ENCODE results near the gene AZU1. TPM values are rescaled to one million over a fixed set of nuclear protein-coding genes. Genes with fewer than 3 reads are reported as not detected.

AZU1 gene
- total RNA-seq, 4 donors from 2014 or later = 0.40 TPM; not detected in 3

DNA sequence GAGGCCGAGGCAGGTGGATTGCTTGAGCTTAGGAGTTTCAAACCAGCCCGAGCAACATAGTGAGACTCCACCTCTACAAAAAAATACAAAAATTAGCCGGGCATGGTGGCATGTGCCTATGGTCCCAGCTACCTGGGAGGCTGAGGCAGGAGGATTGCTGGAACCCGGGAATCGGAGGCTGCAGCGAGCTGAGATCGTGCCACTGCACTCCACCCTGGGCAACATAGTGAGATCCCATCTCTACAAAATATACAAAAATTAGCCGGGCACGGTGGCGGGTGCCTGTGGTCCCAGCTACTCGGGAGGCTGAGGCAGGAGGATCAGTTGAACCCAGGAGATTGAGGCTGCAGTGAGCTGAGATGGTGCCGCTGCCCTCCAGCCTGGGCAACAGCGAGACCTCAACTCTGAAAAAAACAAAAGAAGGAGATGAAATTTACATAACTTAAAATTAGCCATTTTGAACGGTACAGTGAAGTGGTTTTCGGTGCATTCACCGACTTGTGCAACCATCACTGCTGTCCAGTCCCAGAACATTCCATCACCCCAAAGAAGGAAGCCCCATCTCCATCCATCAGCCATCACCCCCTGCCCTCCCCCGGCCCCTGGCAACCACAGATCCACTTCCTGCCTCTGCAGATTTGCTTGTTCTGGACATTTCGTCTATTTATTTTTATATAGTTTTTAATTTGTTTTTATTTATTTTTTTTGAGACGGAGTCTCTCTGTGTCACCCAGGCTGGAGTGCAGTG lies 1.6 kb upstream of the AZU1 start:
- Histone ChIP-seq H3K27me3 (peaks cover 78% of the 10 kb centered on the region), H3K4me1 (peaks cover 0 to 17% (median 15%) of the 10 kb centered on the region in 3 donors), H3K4me3 (no peak overlapping the region), H3K36me3 (no peaks in the 10 kb centered on the region), H3K9me3 (no peaks in the 10 kb centered on the region), H3K27ac (no peak overlapping the region)
- 62 to 69% methylated on average over 5 to 13 of the region's 19 CpGs for WGBS, 2 donors (ENCODE audit: low coverage in 1 of 2)
- ATAC-seq = no peak
- TF ChIP-seq POLR2AphosphoS5 (IDR thresholded peaks at IDR 0.05) (no peak), POLR2A (IDR thresholded peaks at IDR 0.05) (no peak), EP300 (IDR thresholded peaks at IDR 0.05) (no peak)
- TF ChIP-seq, protein P1, sequence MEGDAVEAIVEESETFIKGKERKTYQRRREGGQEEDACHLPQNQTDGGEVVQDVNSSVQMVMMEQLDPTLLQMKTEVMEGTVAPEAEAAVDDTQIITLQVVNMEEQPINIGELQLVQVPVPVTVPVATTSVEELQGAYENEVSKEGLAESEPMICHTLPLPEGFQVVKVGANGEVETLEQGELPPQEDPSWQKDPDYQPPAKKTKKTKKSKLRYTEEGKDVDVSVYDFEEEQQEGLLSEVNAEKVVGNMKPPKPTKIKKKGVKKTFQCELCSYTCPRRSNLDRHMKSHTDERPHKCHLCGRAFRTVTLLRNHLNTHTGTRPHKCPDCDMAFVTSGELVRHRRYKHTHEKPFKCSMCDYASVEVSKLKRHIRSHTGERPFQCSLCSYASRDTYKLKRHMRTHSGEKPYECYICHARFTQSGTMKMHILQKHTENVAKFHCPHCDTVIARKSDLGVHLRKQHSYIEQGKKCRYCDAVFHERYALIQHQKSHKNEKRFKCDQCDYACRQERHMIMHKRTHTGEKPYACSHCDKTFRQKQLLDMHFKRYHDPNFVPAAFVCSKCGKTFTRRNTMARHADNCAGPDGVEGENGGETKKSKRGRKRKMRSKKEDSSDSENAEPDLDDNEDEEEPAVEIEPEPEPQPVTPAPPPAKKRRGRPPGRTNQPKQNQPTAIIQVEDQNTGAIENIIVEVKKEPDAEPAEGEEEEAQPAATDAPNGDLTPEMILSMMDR (IDR thresholded peaks at IDR 0.05) = no peak

DNA sequence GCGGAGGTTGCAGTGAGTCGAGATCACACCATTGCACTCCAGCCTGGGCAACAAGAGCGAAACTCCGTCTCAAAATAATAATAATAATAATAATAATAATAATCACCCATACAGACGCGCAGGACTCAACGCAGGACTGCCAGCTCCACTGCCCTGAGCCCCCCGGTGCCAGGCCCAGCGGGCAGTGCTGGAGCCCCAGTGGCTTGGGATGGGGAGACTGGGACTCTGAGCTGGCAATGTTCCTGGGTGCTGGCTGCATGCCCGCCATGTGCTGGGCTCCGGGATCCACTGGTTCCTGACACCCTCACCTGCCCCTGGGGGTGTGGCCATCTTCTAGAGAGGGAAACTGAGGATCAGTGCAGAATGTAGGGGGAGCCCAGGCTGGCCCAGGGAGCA lies 325 bp upstream of the AZU1 start:
- TF ChIP-seq, protein P1 (IDR thresholded peaks at IDR 0.05) = no peak
- TF ChIP-seq POLR2A (IDR thresholded peaks at IDR 0.05) (no peak), EP300 (IDR thresholded peaks at IDR 0.05) (no peak), POLR2AphosphoS5 (IDR thresholded peaks at IDR 0.05) (no peak)
- Histone ChIP-seq H3K4me3 (no peak overlapping the region), H3K27ac (no peak overlapping the region), H3K4me1 (peaks cover 0 to 4% (median 2%) of the 10 kb centered on the region in 3 donors), H3K9me3 (no peaks in the 10 kb centered on the region), H3K36me3 (no peaks in the 10 kb centered on the region), H3K27me3 (peaks cover 78% of the 10 kb centered on the region)
- 94 to 96% methylated on average over 7 of the region's 11 CpGs for WGBS, 2 donors (ENCODE audit: low coverage in 1 of 2)
- no peak for ATAC-seq

DNA sequence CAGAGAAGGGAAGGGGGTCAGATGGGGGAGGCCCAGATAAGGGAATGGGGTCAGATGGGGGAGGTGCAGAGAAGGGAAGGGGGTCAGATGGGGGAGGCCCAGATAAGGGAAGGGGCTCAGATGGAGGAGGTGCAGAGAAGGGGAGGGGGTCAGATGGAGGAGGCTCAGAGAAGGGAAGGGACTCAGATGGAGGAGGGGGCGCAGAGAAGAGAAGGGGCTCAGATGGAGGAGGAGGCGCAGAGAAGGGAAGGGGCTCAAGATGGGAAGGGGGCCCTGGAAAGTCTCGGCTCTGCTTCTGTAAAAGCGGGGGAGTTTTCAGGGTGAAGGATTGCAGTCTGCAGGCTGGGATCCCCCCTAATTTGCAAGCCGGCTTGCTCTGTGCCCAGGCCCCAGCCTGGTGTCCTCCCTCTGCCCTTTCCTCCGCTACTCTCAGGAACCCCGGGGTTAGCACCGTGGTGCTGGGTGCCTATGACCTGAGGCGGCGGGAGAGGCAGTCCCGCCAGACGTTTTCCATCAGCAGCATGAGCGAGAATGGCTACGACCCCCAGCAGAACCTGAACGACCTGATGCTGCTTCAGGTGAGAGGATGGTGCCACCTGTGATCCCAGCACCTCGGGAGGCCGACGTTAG lies 1.6 kb downstream of the AZU1 start:
- no peak overlapping the region for H3K4me3 ChIP-seq
- TF ChIP-seq POLR2A (IDR thresholded peaks at IDR 0.05) (no peak), EP300 (IDR thresholded peaks at IDR 0.05) (no peak), POLR2AphosphoS5 (IDR thresholded peaks at IDR 0.05) (no peak)
- TF ChIP-seq, protein P1 (IDR thresholded peaks at IDR 0.05) = no peak
- no peaks in the 10 kb centered on the region for H3K4me1 ChIP-seq
- no peak for ATAC-seq
- 68 to 81% methylated on average over 5 of the region's 18 CpGs for WGBS, 2 donors (ENCODE audit: low coverage in 1 of 2)
- H3K9me3 ChIP-seq = no peaks in the 10 kb centered on the region
- no peaks in the 10 kb centered on the region for H3K36me3 ChIP-seq
- H3K27ac ChIP-seq = no peak overlapping the region
- peaks cover 71% of the 10 kb centered on the region for H3K27me3 ChIP-seq

DNA sequence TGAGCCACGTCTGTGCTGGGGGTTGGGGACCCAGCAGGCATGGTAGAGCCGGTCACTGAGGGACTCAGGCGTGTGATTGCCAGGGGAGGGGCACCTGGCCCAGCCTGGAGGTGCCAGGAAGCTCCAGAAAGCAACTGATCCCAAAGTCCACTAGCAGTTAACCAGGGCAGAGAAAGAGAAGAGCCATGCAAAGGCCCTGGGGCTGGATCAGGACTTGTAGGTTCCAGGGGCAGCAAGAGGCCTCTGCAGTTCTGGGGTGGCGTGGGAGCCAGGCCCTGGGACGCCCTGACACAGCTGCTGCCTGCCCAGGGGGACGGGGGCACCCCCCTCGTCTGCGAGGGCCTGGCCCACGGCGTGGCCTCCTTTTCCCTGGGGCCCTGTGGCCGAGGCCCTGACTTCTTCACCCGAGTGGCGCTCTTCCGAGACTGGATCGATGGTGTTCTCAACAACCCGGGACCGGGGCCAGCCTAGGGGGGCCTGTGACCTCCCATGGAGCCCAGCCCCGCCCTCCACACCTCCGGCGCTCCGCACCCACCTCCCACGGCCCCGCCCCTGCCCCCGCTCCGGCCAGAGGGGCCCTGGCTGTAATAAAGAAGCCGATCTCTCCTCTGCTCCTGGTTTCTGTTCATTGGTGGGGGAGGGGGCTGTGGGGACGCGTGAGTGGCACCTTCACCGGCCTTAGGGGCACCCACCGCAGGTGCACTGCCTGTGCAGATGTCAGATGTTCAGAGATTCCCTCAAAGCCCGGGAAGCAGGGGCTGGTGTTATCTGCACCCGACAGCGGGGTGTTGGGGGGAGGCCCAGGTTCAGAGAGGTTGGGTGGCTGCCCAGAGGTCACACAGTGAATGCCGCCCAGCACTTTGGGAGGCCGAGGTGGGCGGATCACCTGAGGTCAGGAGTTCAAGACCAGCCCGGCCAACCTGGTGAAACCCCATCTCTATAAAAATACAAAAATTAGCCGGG lies 4.1 kb downstream of the AZU1 start:
- 59 to 60% methylated on average over 5 to 7 of the region's 38 CpGs for WGBS, 2 donors (ENCODE audit: low coverage in 1 of 2)
- H3K27me3 ChIP-seq = peaks cover 77% of the 10 kb centered on the region

More for the DNA sequence above, 4.1 kb downstream of the AZU1 start:
- Histone ChIP-seq H3K9me3 (no peaks in the 10 kb centered on the region), H3K4me3 (no peak overlapping the region), H3K4me1 (no peaks in the 10 kb centered on the region), H3K36me3 (no peaks in the 10 kb centered on the region), H3K27ac (no peak overlapping the region)
- ATAC-seq = no peak
- TF ChIP-seq POLR2AphosphoS5 (IDR thresholded peaks at IDR 0.05) (no peak), EP300 (IDR thresholded peaks at IDR 0.05) (no peak), POLR2A (IDR thresholded peaks at IDR 0.05) (no peak)
- TF ChIP-seq, protein P1 (IDR thresholded peaks at IDR 0.05) = no peak

All from gastroesophageal sphincter (tissue), 4 donors.